Tibial nerve (tissue), 4 donors: ENCODE results near the gene MTUS2.

Experiments
- CTCF ChIP-seq, 5 experiments: fragments of 200-600 bp in 3 of 5; fragments of 450-650 bp in 2 of 5; sonication (generic) in 3 of 5; IDR thresholded peaks; one replicate each; pipeline ENCODE4 v1.5.1; 2016 to 2019; ENCODE audit warnings: antibody characterized with exemption in 5 of 5, mild to moderate bottlenecking in 3 of 5, moderate library complexity in 2 of 5
- EP300 ChIP-seq, 2 donors: sonication (generic); formaldehyde crosslinking; IDR thresholded peaks; one replicate each; pipeline ENCODE4 v1.6.1; 2017; ENCODE audit warnings: antibody characterized with exemption in 2 of 2, mild to moderate bottlenecking in 1 of 2
- POLR2A ChIP-seq, 2 donors: fragments of 450-650 bp; IDR thresholded peaks; one replicate each; pipeline ENCODE4 v1.6.1; 2017; ENCODE audit warnings: antibody characterized with exemption in 2 of 2, mild to moderate bottlenecking in 2 of 2, moderate library complexity in 2 of 2

- TF ChIP-seq CTCF (IDR thresholded peaks at IDR 0.05) = no peak
- no peak for TF ChIP-seq POLR2A (IDR thresholded peaks at IDR 0.05)
- TF ChIP-seq EP300 (IDR thresholded peaks at IDR 0.05) = no peak
Observed at GRCh38 chr13:28859069-28859468, 38.9 kb downstream of the MTUS2 start.
